IMR-90 (cell line): ENCODE measurements around the gene ZNF586. TPM values are rescaled to one million over a fixed set of nuclear protein-coding genes. Genes with fewer than 3 reads are reported as not detected.

ENCODE experiments used
- ATAC-seq: fragments of 200-7000 bp; cut with Tn5 transposase; 2 replicates; pipeline ENCODE4 v1.9.1; 2020; ENCODE audit warnings: low read depth, mild to moderate bottlenecking, moderate library complexity
- BruUV-seq: library from RNA; stranded (reverse); fragments of 400-500 nt; replicated peaks from 2 replicates; lab custom pipeline; 2021; lab: Mats Ljungman, UMichigan
- CTCF ChIA-PET: fragments of 300-600 bp; formaldehyde crosslinking; extraction: SDS; loops from one replicate; lab custom pipeline; 2021; ENCODE audit warnings: antibody characterized with exemption; lab: Yijun Ruan, JAX
- POLR2A ChIA-PET: fragments of 300-600 bp; sonication (Branson Sonifier 250); formaldehyde crosslinking; loops from one replicate; lab custom pipeline; 2022; ENCODE audit warnings: antibody characterized with exemption; ENCODE audit not compliant: unreplicated experiment; lab: Charles Lee
- DNase-seq: peaks from one replicate; pipeline ENCODE4 v3.0.0; 2013
- H2AFZ ChIP-seq: replicated peaks from 2 replicates; pipeline ENCODE3; 2013; ENCODE audit warnings: low read length, mild to moderate bottlenecking; ENCODE audit not compliant: poor library complexity
- H2AK5ac ChIP-seq: 2 replicates; pipeline ENCODE4 v1.6.1; 2013; ENCODE audit warnings: low read depth, low read length, inconsistent platforms
- H2AK9ac ChIP-seq: replicated peaks from 2 replicates; pipeline ENCODE3; 2013; ENCODE audit warnings: mild to moderate bottlenecking, low read depth, low read length, moderate library complexity; ENCODE audit not compliant: poor library complexity
- H2BK120ac ChIP-seq: 2 replicates; pipeline ENCODE4 v1.6.1; 2013; ENCODE audit warnings: low read depth, low read length, inconsistent platforms
- H2BK15ac ChIP-seq: 3 replicates; pipeline ENCODE4 v1.6.1; 2013; ENCODE audit warnings: low read depth, low read length, inconsistent platforms
- H2BK20ac ChIP-seq: 2 replicates; pipeline ENCODE4 v1.6.1; 2013; ENCODE audit warnings: low read depth, mild to moderate bottlenecking, inconsistent platforms, low read length, moderate library complexity
- H2BK5ac ChIP-seq: 2 replicates; pipeline ENCODE4 v1.6.1; 2013; ENCODE audit warnings: mild to moderate bottlenecking, low read depth, low read length, inconsistent platforms; ENCODE audit not compliant: poor library complexity, severe bottlenecking
- H3K14ac ChIP-seq: replicated peaks from 2 replicates; pipeline ENCODE4 v1.6.1; 2013; ENCODE audit warnings: low read depth, low read length, inconsistent platforms
- H3K18ac ChIP-seq: 2 replicates; pipeline ENCODE4 v1.6.1; 2013; ENCODE audit warnings: low read depth, low read length, control low read depth
- H3K23ac ChIP-seq: 2 replicates; pipeline ENCODE4 v1.6.1; 2013; ENCODE audit warnings: low read depth, low read length, inconsistent platforms
- H3K27ac ChIP-seq: 2 replicates; pipeline ENCODE4 v1.5.1; 2013; ENCODE audit warnings: mild to moderate bottlenecking, control low read depth, low read length; ENCODE audit not compliant: insufficient read depth
- H3K27me3 ChIP-seq: 2 replicates; pipeline ENCODE4 v1.6.1; 2013; ENCODE audit warnings: low read length; ENCODE audit not compliant: control insufficient read depth, insufficient read depth
- H3K36me3 ChIP-seq: 2 replicates; pipeline ENCODE4 v1.6.1; 2013; ENCODE audit warnings: low read length, mixed read lengths; ENCODE audit not compliant: control insufficient read depth, insufficient read depth
- H3K4ac ChIP-seq: 2 replicates; pipeline ENCODE4 v1.6.1; 2013; ENCODE audit warnings: low read depth, low read length, inconsistent platforms
- H3K4me1 ChIP-seq: 2 replicates; pipeline ENCODE4 v1.6.1; 2013; ENCODE audit warnings: low read length, mixed read lengths; ENCODE audit not compliant: control insufficient read depth, insufficient read depth
- H3K4me2 ChIP-seq: 2 replicates; pipeline ENCODE4 v1.6.1; 2013; ENCODE audit warnings: low read depth, mild to moderate bottlenecking, control low read depth, low read length, moderate library complexity
- H3K4me3 ChIP-seq: 2 replicates; pipeline ENCODE4 v1.5.1; 2013; ENCODE audit warnings: low read depth, mild to moderate bottlenecking, control low read depth, low read length, moderate library complexity; ENCODE audit not compliant: insufficient read depth
- H3K56ac ChIP-seq: 2 replicates; pipeline ENCODE4 v1.6.1; 2013; ENCODE audit warnings: low read length, inconsistent platforms; ENCODE audit not compliant: insufficient read depth; ENCODE audit errors: extremely low read depth
- H3K79me1 ChIP-seq, 2 experiments: 2 replicates each; pipeline ENCODE4 v1.6.1; 2013; ENCODE audit warnings: low read length in 2 of 2, inconsistent platforms in 1 of 2, low read depth in 1 of 2
- H3K9ac ChIP-seq: 2 replicates; pipeline ENCODE4 v1.6.1; 2013; ENCODE audit warnings: low read depth, low read length, control low read depth
- H3K9me1 ChIP-seq: 2 replicates; pipeline ENCODE4 v1.6.1; 2013; ENCODE audit warnings: low read length, inconsistent platforms; ENCODE audit not compliant: insufficient read depth
- H3K9me3 ChIP-seq: 2 replicates; pipeline ENCODE4 v1.6.1; 2013; ENCODE audit warnings: low read length; ENCODE audit not compliant: control insufficient read depth, insufficient read depth
- H4K20me1 ChIP-seq: 2 replicates; pipeline ENCODE4 v1.6.1; 2013; ENCODE audit warnings: low read length, inconsistent platforms; ENCODE audit not compliant: insufficient read depth
- H4K5ac ChIP-seq: 2 replicates; pipeline ENCODE4 v1.6.1; 2013; ENCODE audit warnings: mild to moderate bottlenecking, low read depth, low read length, control low read depth
- H4K8ac ChIP-seq, 2 experiments: 2 replicates each; pipeline ENCODE4 v1.6.1; 2013; ENCODE audit warnings: low read depth in 2 of 2, low read length in 2 of 2, control low read depth in 1 of 2, inconsistent platforms in 1 of 2
- H4K91ac ChIP-seq: 2 replicates; pipeline ENCODE4 v1.6.1; 2013; ENCODE audit warnings: low read depth, low read length, inconsistent platforms; ENCODE audit not compliant: insufficient read depth
- MAFK ChIP-seq: IDR thresholded peaks from 2 replicates; pipeline ENCODE4 v1.6.1; 2012; ENCODE audit warnings: low read depth, low read length, improper control_type of control experiment
- NFE2L2 ChIP-seq: fragments of 150-350 bp; IDR thresholded peaks from 2 replicates; pipeline ENCODE4 v1.6.1; 2016; ENCODE audit warnings: low read depth, mild to moderate bottlenecking, low read length
- POLR2A ChIP-seq: IDR thresholded peaks from 2 replicates; pipeline ENCODE4 v1.6.1; 2012; ENCODE audit warnings: mild to moderate bottlenecking, low read depth, low read length
- WGBS, 2 experiments: methylation state at CpG; one replicate each; pipeline versions ENCODE4 v1.1.5 to v1.1.7; 2013; ENCODE audit warnings: missing lambda C conversion rate in 2 of 2; ENCODE audit not compliant: insufficient read length in 1 of 2; ENCODE audit errors: extremely low coverage in 2 of 2; 5-methylcytosine and 5-hydroxymethylcytosine counted together
- dilution Hi-C: fragments of 300-500 bp; cut with HindIII; formaldehyde crosslinking; loops from one replicate; pipeline ENCODE4 v1.14.3; 2018; ENCODE audit warnings: low sequenced_read_pairs; ENCODE audit not compliant: unreplicated experiment
- in situ Hi-C: fragments of 300-500 bp; cut with MboI; formaldehyde crosslinking; loops from 3 replicates; pipeline ENCODE4 v1.14.3; 2019; ENCODE audit warnings: low sequenced_read_pairs, inconsistent platforms, mixed read lengths
- intact Hi-C: fragments of 100-400 bp; cut with micrococcal nuclease; formaldehyde crosslinking; loops from 2 replicates; pipeline ENCODE4 v1.10.0; 2022
- polyA plus RNA-seq, 3 experiments: library from polyadenylated mRNA; depleted of rRNA; stranded (reverse); fragments of >200 nt; gene quantifications; 2 replicates each; pipeline ENCODE4 v1.2.3, GENCODE V29; 2012; ENCODE audit warnings: low replicate concordance in 1 of 3
- total RNA-seq: library from RNA; depleted of rRNA; stranded (reverse); fragments of >200 nt; gene quantifications from 2 replicates; pipeline ENCODE4 v1.2.3, GENCODE V29; 2012

The ZNF586 gene
- total and polyA plus RNA-seq, 2 of the 4 experiments (the other 2 are of a cell fraction), result 5.6 to 18.6 TPM

DNA sequence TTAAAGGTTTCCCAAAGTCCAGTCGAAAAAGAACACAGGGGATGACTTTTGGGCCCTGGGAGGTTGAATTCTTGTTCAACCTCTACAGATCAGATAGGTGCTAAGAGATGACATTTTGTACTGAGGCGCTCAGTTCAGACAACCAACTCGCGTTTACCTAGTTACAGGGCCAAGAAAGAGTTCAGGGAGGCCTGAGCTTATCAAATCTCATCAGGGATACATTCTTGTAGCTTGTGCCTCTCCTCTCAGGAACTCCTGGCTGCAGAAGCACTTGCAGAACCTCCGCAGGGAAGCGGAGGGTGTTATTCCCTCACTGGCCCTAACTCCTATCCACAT, 22.0 kb upstream of the ZNF586 start:
- intact Hi-C loops (no loop called here), dilution Hi-C loops (no loop called here), in situ Hi-C loops (loop anchor here (10.0 kb wide), 1 partner anchor 407 kb away; the partner anchor contains the start of gene ZNF329)
- Histone ChIP-seq H2AFZ (peak overlapping the region; percentile 97), H2BK5ac (no peak overlapping the region), H3K36me3 (peaks cover 36% of the 10 kb centered on the region), H2AK5ac (peak overlapping the region; percentile 3), H3K23ac (peak overlapping the region; percentile 97; the same call in 1 of the 2 replicates), H3K9me3 (peaks cover 21% of the 10 kb centered on the region), H2BK120ac (no peak overlapping the region), H3K14ac (peak overlapping the region; percentile 97), H4K8ac (peak overlapping the region in 1 of 2 experiments; percentile 54; a peak in 2 of 4 replicates), H3K27me3 (no peaks in the 10 kb centered on the region), H3K9me1 (no peaks in the 10 kb centered on the region), H2BK15ac (no peak overlapping the region), H2AK9ac (peak overlapping the region; percentile 59), H3K4me1 (peaks cover 2% of the 10 kb centered on the region; the same call in 1 of the 2 replicates), H3K4me2 (peak overlapping the region; percentile 96), H4K20me1 (no peaks in the 10 kb centered on the region), H3K4ac (peak overlapping the region; percentile 95), H2BK20ac (no peak overlapping the region), H3K56ac (peak overlapping the region; percentile 50; the same call in 1 of the 2 replicates), H4K91ac (peak overlapping the region; percentile 50; the same call in 1 of the 2 replicates), H3K27ac (peak overlapping the region; percentile 83), H3K4me3 (peak overlapping the region; percentile 92), H3K9ac (peak overlapping the region; percentile 90), H3K79me1 (peaks cover 25 to 46% of the 10 kb centered on the region in 2 experiments), H3K18ac (no peak overlapping the region), H4K5ac (peak overlapping the region; percentile 94; the same call in 1 of the 2 replicates)
- BruUV-seq, result no TSS peak
- CTCF ChIA-PET, result no interaction called here
- no CpG with 5 or more reads among the region's 6 CpGs for WGBS, 2 experiments
- no peak for DNase-seq
- TF ChIP-seq NFE2L2 (no peak), POLR2A (no peak), MAFK (no peak)
- no peak for ATAC-seq
- POLR2A ChIA-PET, result no interaction called here
